CD14-positive monocyte (primary cell): ENCODE results near the gene GNGT1. TPM values are rescaled to one million over a fixed set of nuclear protein-coding genes. Genes with fewer than 3 reads are reported as not detected.
"Not testable (repeated sequence)": the region's sequence is repeated elsewhere in the genome, so short reads cannot be mapped to it uniquely, and the experiment has no call there.

Source experiments
- DNase-seq, 3 donors: peaks; one replicate each; pipeline ENCODE4 v3.0.0-alpha.2; 2011 to 2022
- H2AFZ ChIP-seq: 2 replicates; pipeline ENCODE4 v1.6.0; 2012; ENCODE audit warnings: mild to moderate bottlenecking, low read depth, low read length, inconsistent platforms; ENCODE audit not compliant: insufficient read depth, poor library complexity, severe bottlenecking
- H3K27ac ChIP-seq, 2 donors: 1 replicate in 1 of 2; 2 replicates in 1 of 2; pipeline ENCODE4 v1.5.1; 2012 to 2013; ENCODE audit warnings: low read length in 2 of 2, control low read depth in 1 of 2, inconsistent platforms in 1 of 2, low read depth in 1 of 2, mild to moderate bottlenecking in 1 of 2
- H3K27me3 ChIP-seq, 2 donors: one replicate each; pipeline versions ENCODE4 v1.6.0 to v1.6.1; 2011 to 2013; ENCODE audit warnings: low read length in 2 of 2; ENCODE audit not compliant: control insufficient read depth in 2 of 2, insufficient read depth in 2 of 2
- H3K36me3 ChIP-seq, 2 donors: replicated peaks in 1 of 2; 1 replicate in 1 of 2; 2 replicates in 1 of 2; pipeline versions ENCODE4 v1.5.1 to v1.6.1; 2012 to 2013; ENCODE audit warnings: low read length in 2 of 2, control low read depth in 1 of 2, inconsistent platforms in 1 of 2, mild to moderate bottlenecking in 1 of 2; ENCODE audit not compliant: insufficient read depth in 2 of 2, control insufficient read depth in 1 of 2
- H3K4me1 ChIP-seq, 2 donors: 1 replicate in 1 of 2; 2 replicates in 1 of 2; pipeline versions ENCODE4 v1.5.1 to v1.6.1; 2012 to 2013; ENCODE audit warnings: low read length in 2 of 2, control low read depth in 1 of 2, inconsistent platforms in 1 of 2, mild to moderate bottlenecking in 1 of 2, moderate library complexity in 1 of 2; ENCODE audit not compliant: insufficient read depth in 2 of 2, control insufficient read depth in 1 of 2
- H3K4me2 ChIP-seq: replicated peaks from 2 replicates; pipeline ENCODE3; 2012; ENCODE audit warnings: low read length, moderate library complexity, mild to moderate bottlenecking; ENCODE audit not compliant: poor library complexity, severe bottlenecking; ENCODE audit errors: extremely low read depth
- H3K4me3 ChIP-seq, 3 experiments: fragments of 200-600 bp in 1 of 3; sonication (generic) in 1 of 3; replicated peaks in 1 of 3; 1 replicate in 2 of 3; 2 replicates in 1 of 3; pipeline ENCODE4 v1.5.1; 2011 to 2013; ENCODE audit warnings: low read length in 3 of 3, mild to moderate bottlenecking in 3 of 3, control low read depth in 2 of 3, low read depth in 2 of 3, inconsistent platforms in 1 of 3, moderate library complexity in 1 of 3
- H3K79me2 ChIP-seq: 2 replicates; pipeline ENCODE4 v1.6.0; 2012; ENCODE audit warnings: mild to moderate bottlenecking, control low read depth, inconsistent platforms, low read length, moderate library complexity; ENCODE audit not compliant: insufficient read depth
- H3K9ac ChIP-seq: 2 replicates; pipeline ENCODE4 v1.6.0; 2017; ENCODE audit warnings: low read length, mild to moderate bottlenecking; ENCODE audit not compliant: insufficient read depth, poor library complexity, severe bottlenecking
- H3K9me3 ChIP-seq, 2 donors: replicated peaks in 1 of 2; 1 replicate in 1 of 2; 2 replicates in 1 of 2; pipeline versions ENCODE4 v1.5.1 to v1.6.1; 2012 to 2013; ENCODE audit warnings: low read length in 2 of 2, control low read depth in 1 of 2; ENCODE audit not compliant: control insufficient read depth in 1 of 2, insufficient read depth in 1 of 2
- H4K20me1 ChIP-seq: 2 replicates; pipeline ENCODE4 v1.6.0; 2012; ENCODE audit warnings: mild to moderate bottlenecking, low read length, control low read depth, moderate library complexity; ENCODE audit not compliant: insufficient read depth
- H3K27ac Mint-ChIP-seq, 7 donors: one replicate each; pipeline ENCODE4 v1.8.0; 2020; ENCODE audit warnings: mild to moderate bottlenecking in 7 of 7, mixed read lengths in 7 of 7, moderate library complexity in 6 of 7, inconsistent platforms in 2 of 7
- H3K27me3 Mint-ChIP-seq, 3 donors: one replicate each; pipeline ENCODE4 v1.8.0; 2021 to 2022; ENCODE audit warnings: low read depth in 3 of 3, mild to moderate bottlenecking in 3 of 3, mixed read lengths in 3 of 3, moderate library complexity in 3 of 3, inconsistent platforms in 1 of 3
- H3K36me3 Mint-ChIP-seq, 2 donors: one replicate each; pipeline ENCODE4 v1.8.0; 2020; ENCODE audit warnings: mixed read lengths in 2 of 2, inconsistent platforms in 1 of 2, mild to moderate bottlenecking in 1 of 2
- H3K4me1 Mint-ChIP-seq: one replicate; pipeline ENCODE4 v1.8.0; 2020; ENCODE audit warnings: mild to moderate bottlenecking, mixed read lengths
- H3K4me3 Mint-ChIP-seq, 2 donors: one replicate each; pipeline ENCODE4 v1.8.0; 2020; ENCODE audit warnings: mild to moderate bottlenecking in 2 of 2, mixed read lengths in 2 of 2, moderate library complexity in 1 of 2
- H3K9me3 Mint-ChIP-seq, 7 donors: one replicate each; pipeline ENCODE4 v1.8.0; 2020 to 2022; ENCODE audit warnings: mixed read lengths in 7 of 7, mild to moderate bottlenecking in 6 of 7, moderate library complexity in 6 of 7, inconsistent platforms in 2 of 7
- WGBS: methylation state at CpG from one replicate; pipeline ENCODE4 v1.1.5; 2013; ENCODE audit warnings: missing lambda C conversion rate; ENCODE audit not compliant: insufficient coverage; 5-methylcytosine and 5-hydroxymethylcytosine counted together
- intact Hi-C, 2 donors: fragments of 100-400 bp; cut with micrococcal nuclease; formaldehyde crosslinking; loops; one replicate each; pipeline versions ENCODE4 v1.15.0 to v1.15.1; 2023
- polyA plus RNA-seq, 3 donors: library from polyadenylated mRNA; depleted of rRNA in 1 of 3; unstranded in 2 of 3; stranded (reverse) in 1 of 3; fragments of 300-500 nt in 2 of 3; fragments of >200 nt in 1 of 3; fragmentation: Illumina TruSeq in 2 of 3; gene quantifications; 1 replicate in 2 of 3; 2 replicates in 1 of 3; pipeline ENCODE4 v1.2.3, GENCODE V29; 2012 to 2021
- TF ChIP-seq, protein P1 (sequence below): fragments of 200-600 bp; IDR thresholded peaks from one replicate; pipeline ENCODE4 v1.8.0; 2022; ENCODE audit warnings: antibody characterized with exemption, mild to moderate bottlenecking

GNGT1 gene
- polyA plus RNA-seq, 3 donors: not detected

DNA sequence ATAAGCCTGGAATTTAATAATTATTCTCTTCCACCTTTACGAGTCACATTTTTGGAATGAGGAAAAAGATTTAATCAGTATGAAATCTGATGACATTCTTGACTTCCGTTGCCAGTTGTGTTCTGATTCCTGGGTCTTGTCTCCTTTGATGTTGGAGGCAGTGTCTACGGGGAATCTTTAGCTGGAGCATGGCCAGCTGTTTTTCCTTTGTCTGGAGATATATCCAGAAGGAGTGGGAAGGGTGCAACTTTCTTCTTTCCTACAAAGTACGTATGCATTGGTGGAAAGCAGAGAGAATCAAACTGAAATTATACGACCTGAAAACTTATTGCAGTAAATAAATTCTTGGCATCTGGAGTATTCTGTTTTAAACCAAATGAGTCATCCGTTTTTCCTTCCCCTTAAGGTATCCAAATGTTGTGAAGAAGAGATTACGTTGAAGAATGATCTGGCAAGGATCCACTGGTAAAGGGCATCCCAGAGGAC is 8.3 kb downstream of the GNGT1 start:
- TF ChIP-seq, protein P1, sequence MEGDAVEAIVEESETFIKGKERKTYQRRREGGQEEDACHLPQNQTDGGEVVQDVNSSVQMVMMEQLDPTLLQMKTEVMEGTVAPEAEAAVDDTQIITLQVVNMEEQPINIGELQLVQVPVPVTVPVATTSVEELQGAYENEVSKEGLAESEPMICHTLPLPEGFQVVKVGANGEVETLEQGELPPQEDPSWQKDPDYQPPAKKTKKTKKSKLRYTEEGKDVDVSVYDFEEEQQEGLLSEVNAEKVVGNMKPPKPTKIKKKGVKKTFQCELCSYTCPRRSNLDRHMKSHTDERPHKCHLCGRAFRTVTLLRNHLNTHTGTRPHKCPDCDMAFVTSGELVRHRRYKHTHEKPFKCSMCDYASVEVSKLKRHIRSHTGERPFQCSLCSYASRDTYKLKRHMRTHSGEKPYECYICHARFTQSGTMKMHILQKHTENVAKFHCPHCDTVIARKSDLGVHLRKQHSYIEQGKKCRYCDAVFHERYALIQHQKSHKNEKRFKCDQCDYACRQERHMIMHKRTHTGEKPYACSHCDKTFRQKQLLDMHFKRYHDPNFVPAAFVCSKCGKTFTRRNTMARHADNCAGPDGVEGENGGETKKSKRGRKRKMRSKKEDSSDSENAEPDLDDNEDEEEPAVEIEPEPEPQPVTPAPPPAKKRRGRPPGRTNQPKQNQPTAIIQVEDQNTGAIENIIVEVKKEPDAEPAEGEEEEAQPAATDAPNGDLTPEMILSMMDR: no peak
- peak overlapping the region in 1 of 2 donors; percentile 21 for H3K4me3 Mint-ChIP-seq
- H3K27ac Mint-ChIP-seq: no peak overlapping the region

DNA sequence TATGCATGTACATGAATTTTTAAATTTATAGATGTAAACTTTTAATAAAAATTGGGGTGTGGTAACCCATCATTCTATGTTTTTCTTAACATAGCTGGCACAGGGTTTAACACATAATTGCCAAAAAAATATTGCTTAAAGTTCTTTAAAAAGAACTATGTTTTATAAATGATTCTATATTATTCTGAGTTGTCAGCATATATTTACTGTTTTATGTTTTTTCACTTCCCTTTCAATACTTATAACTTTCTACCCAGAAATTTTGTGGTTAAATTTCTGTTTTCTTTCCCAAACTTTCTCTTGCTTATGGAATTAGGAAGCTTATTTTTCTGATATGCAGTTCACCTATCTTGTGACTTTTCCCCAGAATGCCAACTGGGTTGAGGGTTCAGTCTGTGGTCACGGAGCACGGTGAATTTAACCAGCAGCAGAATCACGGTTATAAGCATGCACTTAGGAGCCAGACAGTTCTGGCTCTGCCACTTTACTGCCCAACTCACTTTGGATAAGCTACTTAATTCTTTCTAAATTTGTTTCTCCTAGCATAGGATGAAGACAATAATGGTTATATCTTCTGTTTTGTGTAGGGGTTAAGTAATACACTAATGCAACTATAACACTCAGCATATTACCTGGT is 9.0 kb downstream of the GNGT1 start:
- H3K9me3 ChIP-seq, H3K9ac ChIP-seq, DNase-seq, H3K79me2 ChIP-seq, H3K4me3 Mint-ChIP-seq, intact Hi-C loops, H3K4me3 ChIP-seq, H3K36me3 ChIP-seq, H3K9me3 Mint-ChIP-seq, H3K36me3 Mint-ChIP-seq, H3K27ac ChIP-seq, H2AFZ ChIP-seq, H3K4me2 ChIP-seq, H3K4me1 ChIP-seq, H3K4me1 Mint-ChIP-seq, H3K27ac Mint-ChIP-seq, H4K20me1 ChIP-seq, H3K27me3 ChIP-seq: not testable (repeated sequence)
- WGBS: no CpG with 5 or more reads among the region's 3 CpGs
- peaks cover 2 to 14% (median 9%) of the 10 kb centered on the region in 3 donors for H3K27me3 Mint-ChIP-seq

More for the DNA sequence above, 8.3 kb downstream of the GNGT1 start:
- intact Hi-C loops: no loop called here
- peaks cover 0 to 10% (median 6%) of the 10 kb centered on the region in 3 donors for H3K27me3 Mint-ChIP-seq
- H3K4me2 ChIP-seq: no peak overlapping the region
- no peaks in the 10 kb centered on the region for H3K36me3 Mint-ChIP-seq
- H3K4me1 Mint-ChIP-seq: no peaks in the 10 kb centered on the region
- H3K9ac ChIP-seq: no peak overlapping the region
- H3K9me3 Mint-ChIP-seq: no peaks in the 10 kb centered on the region
- no peaks in the 10 kb centered on the region for H3K27me3 ChIP-seq
- no peaks in the 10 kb centered on the region for H3K9me3 ChIP-seq
- H3K27ac ChIP-seq: no peak overlapping the region
- DNase-seq: no peak
- H3K4me1 ChIP-seq: no peaks in the 10 kb centered on the region
- H3K36me3 ChIP-seq: no peaks in the 10 kb centered on the region
- H3K79me2 ChIP-seq: no peaks in the 10 kb centered on the region
- H2AFZ ChIP-seq: no peak overlapping the region
- H3K4me3 ChIP-seq: no peak overlapping the region
- H4K20me1 ChIP-seq: no peaks in the 10 kb centered on the region
- 100% methylated on average over 1 of the region's 7 CpGs for WGBS

DNA sequence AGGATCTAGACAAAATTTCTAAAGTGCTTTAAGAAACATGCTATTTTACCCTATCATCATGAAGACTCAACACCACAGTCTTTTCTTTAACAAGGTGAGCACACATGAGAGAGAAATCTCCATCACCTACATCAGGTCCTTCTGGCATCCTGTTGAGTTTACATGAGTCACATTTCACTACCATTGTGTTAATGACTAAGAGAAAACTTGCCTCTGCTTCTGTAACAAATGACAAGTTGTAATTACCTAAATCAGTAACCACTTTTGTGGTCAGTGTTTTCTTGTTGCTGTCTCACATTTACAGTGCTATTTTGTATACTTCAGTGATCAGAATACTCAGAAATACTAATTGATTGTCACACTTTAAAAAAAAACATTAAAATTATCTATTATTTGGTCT is 9.5 kb downstream of the GNGT1 start:
- H3K9me3 Mint-ChIP-seq, H3K4me2 ChIP-seq, H3K9me3 ChIP-seq, H3K79me2 ChIP-seq, H3K36me3 ChIP-seq, H3K27me3 ChIP-seq, DNase-seq, H4K20me1 ChIP-seq, intact Hi-C loops, H2AFZ ChIP-seq, H3K27ac Mint-ChIP-seq, H3K4me1 Mint-ChIP-seq, H3K9ac ChIP-seq, H3K27ac ChIP-seq, H3K4me1 ChIP-seq, H3K4me3 ChIP-seq, H3K36me3 Mint-ChIP-seq, H3K4me3 Mint-ChIP-seq: not testable (repeated sequence)
- peaks cover 2 to 20% (median 13%) of the 10 kb centered on the region in 3 donors for H3K27me3 Mint-ChIP-seq

DNA sequence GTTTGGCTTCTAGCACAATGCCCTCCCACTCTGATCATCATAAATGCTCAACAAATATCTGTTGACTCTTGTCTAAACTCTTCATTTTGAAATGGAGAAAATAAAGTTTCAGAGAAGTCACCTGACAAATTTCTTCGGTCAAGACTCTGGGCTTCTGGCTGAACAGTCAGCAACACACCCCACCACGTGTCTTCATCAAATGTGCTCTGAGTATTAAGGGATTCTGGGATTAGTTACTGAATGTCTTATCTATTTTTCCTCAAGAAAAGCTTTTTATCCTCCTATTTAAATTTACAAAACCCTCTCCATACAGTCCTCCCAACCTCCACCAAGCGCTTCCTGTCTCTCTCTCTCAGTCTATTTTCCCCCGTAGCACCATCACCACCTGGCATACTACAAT is 9.9 kb downstream of the GNGT1 start:
- H3K4me1 Mint-ChIP-seq, DNase-seq, intact Hi-C loops, H3K36me3 Mint-ChIP-seq, H3K27me3 ChIP-seq, H3K79me2 ChIP-seq, H3K4me3 ChIP-seq, H3K4me1 ChIP-seq, H3K9me3 ChIP-seq, H3K9ac ChIP-seq, H3K9me3 Mint-ChIP-seq, H3K4me3 Mint-ChIP-seq, H2AFZ ChIP-seq, H3K4me2 ChIP-seq, H3K27ac ChIP-seq, H4K20me1 ChIP-seq, H3K27ac Mint-ChIP-seq, H3K36me3 ChIP-seq: not testable (repeated sequence)
- peaks cover 6 to 24% (median 17%) of the 10 kb centered on the region in 3 donors for H3K27me3 Mint-ChIP-seq
- no CpG with 5 or more reads among the region's 4 CpGs for WGBS
